Right ventricle myocardium inferior (tissue), 1 donor: ENCODE data around the gene CISD3. TPM values are rescaled to one million over a fixed set of nuclear protein-coding genes. Genes with fewer than 3 reads are reported as not detected.

ENCODE experiments used
- ATAC-seq: fragments of 200-7000 bp; cut with Tn5 transposase; one replicate; pipeline ENCODE4 v1.9.1; 2020; ENCODE audit warnings: mild to moderate bottlenecking, moderate library complexity
- DNase-seq: peaks from one replicate; pipeline ENCODE4 v3.0.0; 2021; ENCODE audit errors: missing footprints
- intact Hi-C: fragments of 100-400 bp; cut with DNase I; formaldehyde crosslinking; loops from one replicate; pipeline ENCODE4 v1.11.0; 2022
- long read RNA-seq: library from polyadenylated mRNA; unstranded; transcript quantifications from one replicate; pipeline ENCODE4 v2.0.0, GENCODE V29; 2021
- total RNA-seq: library from RNA; stranded (reverse); fragmentation: NEBNext Ultra II Directional; extraction: Animal tissue kit (Norgen Biotek cat#: 25700); gene quantifications from one replicate; pipeline ENCODE4 v1.2.1, GENCODE V29; 2021
- donor health status: DM: no; HTN: yes; CAD: no; lungs with severe emphysema.

CISD3 gene
- total RNA-seq = 84.7 TPM
- long read RNA-seq, transcript CISD3-204 (4 exons, 2,074 nt) = major isoform, 60 of 77 reads
- long read RNA-seq, transcript CISD3-206 (3 exons, 2,326 nt) = minor isoform, 9 of 77 reads
- long read RNA-seq, partial matches to known transcripts = 8 of 77 reads
- long read RNA-seq, other reads (novel, unspliced or antisense) = 0 of 77 reads

DNA sequence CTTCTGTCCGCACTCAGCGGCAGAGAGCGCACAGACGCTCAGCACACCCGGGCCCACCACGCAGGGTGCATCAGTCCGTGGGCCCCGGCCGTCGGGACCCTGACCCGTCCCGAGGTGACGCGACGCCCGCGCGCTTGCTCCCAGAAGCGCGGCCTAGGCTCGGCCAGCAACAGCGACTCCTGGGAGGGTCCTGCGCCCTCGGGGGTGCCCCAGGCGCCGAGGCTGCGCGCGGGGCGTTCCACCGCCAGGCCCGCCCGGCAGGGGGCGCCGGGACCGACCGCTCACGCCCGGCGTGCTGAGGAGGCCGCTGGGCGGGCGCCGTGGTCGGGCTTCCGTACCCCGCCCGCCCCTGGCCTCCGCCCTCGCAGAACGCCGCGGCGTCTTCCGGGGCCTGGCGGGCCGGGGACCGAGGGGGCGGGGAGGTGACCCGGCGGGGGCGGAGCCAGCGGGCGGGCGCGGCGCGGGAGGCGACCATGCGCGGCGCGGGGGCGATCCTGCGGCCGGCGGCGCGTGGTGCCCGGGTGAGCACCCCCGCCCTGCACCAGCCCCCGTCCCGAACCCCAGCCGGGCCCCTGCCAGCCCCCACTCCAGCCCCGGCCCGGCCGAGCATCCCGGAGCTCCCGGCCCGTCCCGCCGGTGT, at the start of gene CISD3:
CISD3 (plus strand) TSS at position 456 of the 640 bp plus-strand sequence; CDS start at position 474, 18 bp downstream.
- DNase-seq (peak; percentile 95), ATAC-seq (peak; percentile 90)
- intact Hi-C loops = loop anchor here (1.0 to 10.0 kb wide), 4 partner anchors 19 to 305 kb away; partner anchors contain the start of genes ARHGAP23 and PCGF2

- intact Hi-C loops = no loop called here
- ATAC-seq (no peak), DNase-seq (no peak)
These were observed 49.0 kb upstream of the CISD3 start for GRCh38 chr17:38681096-38681495.

DNA sequence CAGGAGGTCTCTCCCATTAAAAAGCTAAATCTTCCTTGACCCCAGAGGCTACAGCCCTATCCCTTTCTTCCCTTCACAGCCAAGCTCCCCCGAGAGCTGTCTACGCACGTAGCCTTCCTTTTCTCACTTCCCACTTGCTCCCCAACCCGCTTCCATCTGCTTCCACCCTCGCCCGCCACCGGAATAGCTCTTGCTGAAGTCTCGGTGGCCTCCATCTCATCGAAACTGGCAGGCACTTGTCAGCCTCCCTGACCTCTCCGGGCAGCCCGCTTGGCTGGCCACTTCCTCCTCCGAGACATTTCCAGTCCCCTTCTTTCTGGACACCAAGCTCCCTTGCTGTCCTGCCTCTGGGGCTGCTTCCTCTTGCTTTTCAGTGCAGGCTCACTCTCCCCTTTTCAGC, 44.6 kb upstream of the CISD3 start:
- DNase-seq (peak; percentile 79), ATAC-seq (peak; percentile 67)
- intact Hi-C loops = no loop called here

DNA sequence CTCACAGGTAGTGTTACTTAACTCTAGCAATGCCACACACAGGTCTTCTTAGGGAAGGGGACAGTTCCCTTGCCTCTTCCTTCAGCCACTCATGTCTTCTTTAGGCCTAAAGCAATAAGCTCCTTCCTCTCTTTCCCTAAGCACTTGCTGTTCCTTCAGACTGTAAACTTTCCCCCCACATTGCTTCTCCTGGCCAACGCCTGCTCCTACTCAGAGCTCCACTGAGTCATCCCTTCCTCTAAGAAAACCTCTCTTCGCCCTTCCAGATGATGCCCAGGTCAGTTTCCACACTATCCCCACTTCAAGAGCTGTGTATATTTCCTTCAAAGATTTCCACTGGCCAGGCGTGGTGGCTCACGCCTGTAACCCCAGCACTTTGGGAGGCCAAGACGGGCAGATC, 42.9 kb upstream of the CISD3 start:
- DNase-seq = no peak
- no peak for ATAC-seq
- intact Hi-C loops = no loop called here

DNA sequence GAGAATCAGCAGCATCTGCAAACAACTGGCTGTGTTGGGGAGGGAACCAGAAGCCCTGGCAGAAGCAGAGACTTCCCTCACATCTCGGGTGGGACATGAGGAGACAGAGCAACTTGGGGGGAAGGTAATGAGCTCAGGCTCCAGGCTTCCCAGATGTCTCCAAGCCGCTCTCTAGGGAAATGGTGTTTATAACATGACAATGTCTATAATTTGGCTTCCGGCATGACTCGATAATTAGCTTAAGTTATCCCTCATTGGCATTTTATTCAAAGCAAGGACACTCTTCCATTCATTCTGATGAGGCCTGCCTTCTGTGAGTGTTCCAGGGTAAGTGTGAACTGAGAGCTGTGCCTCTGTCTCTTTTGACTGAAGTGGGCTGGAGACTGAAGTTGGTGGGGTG, 39.8 kb upstream of the CISD3 start:
- DNase-seq (no peak), ATAC-seq (no peak)
- intact Hi-C loops = loop anchor here (5.0 to 10.0 kb wide), 2 partner anchors 42 to 464 kb away; partner anchors contain the start of genes CISD3 and PLXDC1

- no peak for ATAC-seq
- intact Hi-C loops = loop anchor here (5.0 to 10.0 kb wide), 2 partner anchors 41 to 464 kb away; partner anchors contain the start of genes CISD3 and PLXDC1
These were observed 39.0 kb upstream of the CISD3 start for GRCh38 chr17:38691154-38691553.

DNA sequence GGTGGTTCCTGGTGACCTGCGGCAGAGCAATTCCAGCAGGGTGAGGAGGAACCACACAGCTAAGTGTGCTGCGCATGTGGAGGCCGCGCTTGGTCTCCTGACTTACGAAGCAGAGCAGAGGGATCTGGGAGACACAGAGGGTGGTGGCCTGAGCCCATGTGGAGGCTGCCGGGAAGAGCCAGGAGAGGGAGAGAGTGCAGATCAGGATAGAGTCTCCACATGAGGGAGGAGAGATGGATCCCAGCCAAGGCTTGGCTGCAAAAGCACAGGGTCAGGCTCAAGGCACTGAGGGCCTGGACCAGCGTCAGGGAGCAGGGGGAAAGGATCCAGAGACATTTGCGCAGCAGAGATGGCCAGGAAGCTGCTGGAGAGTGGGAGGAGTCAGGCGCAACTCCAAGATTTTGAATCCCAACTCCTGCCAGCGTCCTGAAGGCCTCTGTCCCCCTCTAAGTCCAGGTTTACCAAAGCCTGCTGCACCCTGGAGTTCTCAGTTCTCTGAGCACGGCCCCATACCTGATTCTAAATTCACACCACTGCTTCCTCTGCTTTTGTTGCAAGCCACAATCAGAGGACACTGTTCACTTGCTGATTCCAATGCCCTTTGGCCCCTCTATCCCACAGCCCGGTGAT, 36.3 kb upstream of the CISD3 start:
- DNase-seq = peak; percentile 93
- ATAC-seq = peak; percentile 99
- intact Hi-C loops = loop anchor here (5.0 to 10.0 kb wide), 2 partner anchors 38 to 461 kb away; partner anchors contain the start of genes CISD3 and PLXDC1

More at GRCh38 chr17:38691154-38691553, 39.0 kb upstream of the CISD3 start:
- DNase-seq = no peak

GRCh38 chr17:38697061-38697820, 32.9 kb upstream of the CISD3 start:
- DNase-seq (no peak), ATAC-seq (no peak)
- intact Hi-C loops = loop anchor here (10.0 kb wide), 1 partner anchor 458 kb away; the partner anchor contains the start of gene PLXDC1

GRCh38 chr17:38698760-38699159, 31.4 kb upstream of the CISD3 start:
- no peak for DNase-seq
- no peak for ATAC-seq
- intact Hi-C loops = loop anchor here (10.0 kb wide), 1 partner anchor 456 kb away; the partner anchor contains the start of gene PLXDC1

- DNase-seq (no peak), ATAC-seq (no peak)
- intact Hi-C loops = loop anchor here (2.0 to 5.0 kb wide), 2 partner anchors 25 to 46 kb away; partner anchors contain the start of gene PCGF2
These were observed 28.5 kb upstream of the CISD3 start for GRCh38 chr17:38701504-38702165.

DNA sequence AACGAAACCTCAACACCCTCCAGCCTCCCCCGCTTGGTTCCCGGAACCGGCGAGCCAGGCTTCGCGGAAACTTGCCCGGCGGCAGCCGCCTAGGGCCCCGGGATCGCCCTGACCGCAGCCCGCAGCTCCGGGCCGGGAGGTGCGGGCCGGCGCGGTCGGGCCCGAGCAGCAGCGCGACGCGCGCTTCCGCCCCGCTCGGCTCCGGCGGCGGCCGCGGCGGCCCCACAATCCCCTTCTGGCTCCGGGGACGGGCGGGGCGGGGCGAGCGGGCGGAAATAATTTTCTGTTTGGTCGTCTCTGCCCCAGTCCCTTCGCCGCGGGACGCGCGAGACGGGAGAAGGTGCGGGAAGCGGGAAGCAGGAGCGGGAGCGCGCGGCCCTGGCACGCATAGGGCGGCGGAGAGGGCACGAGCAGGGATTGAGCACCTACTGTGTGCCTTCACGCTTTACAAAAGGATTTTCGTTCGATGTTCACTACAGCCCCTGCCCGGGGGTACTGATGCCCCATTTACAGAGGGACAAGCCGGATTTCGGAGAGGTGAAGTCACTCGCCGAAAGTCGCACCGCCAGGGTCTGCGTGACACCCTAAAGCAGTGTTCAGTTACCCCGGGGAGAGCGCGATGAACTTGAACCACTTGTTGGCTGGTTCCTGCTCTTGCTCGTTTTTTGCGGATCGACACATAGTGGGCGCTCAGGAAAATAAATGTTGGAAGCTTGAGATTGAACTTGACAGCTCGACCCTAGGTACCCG, 27.8 kb upstream of the CISD3 start:
- intact Hi-C loops = loop anchor here (2.0 to 5.0 kb wide), 2 partner anchors 26 to 45 kb away; partner anchors contain the start of gene PCGF2
- DNase-seq (peak; percentile 92), ATAC-seq (peak; percentile 67)

- intact Hi-C loops = loop anchor here (2.0 to 5.0 kb wide), 2 partner anchors 26 to 44 kb away; partner anchors contain the start of gene PCGF2
- peak; percentile 79 for DNase-seq
- no peak for ATAC-seq
These were observed 27.0 kb upstream of the CISD3 start for GRCh38 chr17:38702916-38703741.

DNA sequence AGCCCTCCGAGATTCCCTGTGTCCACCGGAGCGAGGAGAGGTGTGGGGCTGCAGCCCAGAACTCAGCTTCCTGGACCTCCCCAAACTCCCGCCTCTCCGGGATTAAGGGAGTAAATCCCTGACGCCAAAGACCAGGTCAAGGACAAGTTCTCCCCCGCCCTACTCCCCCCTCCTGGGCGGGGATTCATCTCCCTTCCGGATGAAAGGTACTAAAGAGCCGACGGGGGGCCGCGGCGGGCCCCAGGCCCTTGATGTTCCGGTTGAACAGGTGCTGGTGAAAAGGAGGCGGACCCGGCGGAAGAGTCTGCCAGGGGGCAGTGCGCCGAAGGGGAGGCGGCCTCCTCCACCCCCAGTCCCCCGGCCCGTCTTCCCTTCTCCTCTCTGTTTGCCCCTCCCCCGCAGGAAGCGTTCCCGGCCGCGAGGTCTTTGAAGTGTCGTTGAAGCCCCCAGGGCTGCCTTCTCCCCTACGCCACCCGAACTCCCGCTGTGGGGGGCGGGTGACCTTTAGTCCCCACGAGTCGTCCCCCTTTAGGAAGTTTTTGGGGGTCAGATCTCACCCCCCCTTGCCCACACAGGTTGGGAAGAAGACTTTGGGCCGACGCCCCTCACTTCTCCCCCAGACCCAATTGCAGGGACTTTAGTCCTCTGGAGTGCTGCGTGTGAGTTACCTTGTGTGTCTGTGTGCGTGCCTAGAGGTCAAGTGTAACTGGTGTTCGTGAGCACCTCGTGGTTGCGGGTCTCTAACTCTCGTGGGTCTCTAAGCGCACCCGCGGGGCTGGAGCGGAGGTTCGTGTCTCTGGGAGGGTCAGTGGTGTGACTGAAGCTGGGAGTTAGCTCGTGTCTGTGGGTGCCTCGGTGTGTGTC, 26.2 kb upstream of the CISD3 start:
- intact Hi-C loops = loop anchor here (1.0 to 5.0 kb wide), 3 partner anchors 26 to 43 kb away; partner anchors contain the start of genes CISD3 and PCGF2
- DNase-seq = peak; percentile 87
- ATAC-seq = peak; percentile 53

DNA sequence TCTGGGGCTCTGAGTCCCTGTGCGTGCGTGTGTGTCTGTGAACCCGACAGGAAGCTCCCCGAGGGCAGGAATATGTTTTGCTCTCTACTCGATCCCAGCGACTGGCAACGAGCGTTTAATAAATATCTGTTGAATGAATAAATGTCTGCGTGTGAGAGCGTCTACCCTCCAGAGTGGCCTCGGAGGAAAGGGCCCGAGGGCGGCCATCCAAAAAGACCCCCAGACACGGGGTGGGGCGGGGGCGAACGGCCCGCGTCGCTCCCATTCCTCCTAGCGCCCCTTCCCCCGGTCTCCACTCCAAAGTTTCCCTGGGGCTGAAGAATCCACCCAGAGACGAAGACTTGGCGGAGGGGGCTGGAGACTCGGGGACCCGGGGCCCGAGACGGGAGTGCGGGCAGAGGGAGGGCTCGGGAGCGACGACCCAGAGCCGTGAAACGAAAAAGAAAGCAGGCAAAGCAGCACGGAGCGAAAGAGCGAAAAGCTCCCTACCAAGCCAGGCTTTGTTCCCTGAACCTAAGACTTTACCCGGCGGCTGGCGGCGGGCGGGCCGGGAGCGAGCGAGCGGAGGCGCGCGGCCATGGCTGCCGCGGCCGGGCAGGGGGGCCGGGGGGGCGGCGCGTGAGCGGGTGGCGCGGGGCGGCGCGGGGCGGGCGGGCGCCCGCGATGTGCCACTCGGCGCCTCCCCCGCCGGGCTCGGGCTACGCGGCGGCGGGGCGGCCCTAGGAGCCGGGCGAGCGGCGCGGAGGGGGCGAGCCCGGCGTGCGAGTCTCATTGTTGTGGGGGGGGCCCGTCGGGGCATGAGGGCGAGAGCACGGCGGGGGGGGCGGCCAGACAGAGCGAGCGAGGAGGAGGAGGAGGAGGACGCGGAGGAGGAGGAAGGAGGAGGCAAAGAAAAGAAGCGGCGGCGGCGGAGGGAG, 25.3 kb upstream of the CISD3 start, which contains the start of gene MLLT6:
MLLT6 (plus strand) TSS at position 668 of the 917 bp plus-strand sequence. CDS start 360 bp downstream, outside the sequence.
- intact Hi-C loops = loop anchor here (1.0 to 5.0 kb wide), 3 partner anchors 25 to 92 kb away; partner anchors contain the start of genes CISD3, PCGF2 and PIP4K2B
- DNase-seq = peak; percentile 91
- peak; percentile 55 for ATAC-seq
